HUES48 (cell line): ENCODE measurements around the gene DFFA.
"Not testable (repeated sequence)": the region's sequence is repeated elsewhere in the genome, so short reads cannot be mapped to it uniquely, and the experiment has no call there.

Experiments used
- H3K27ac ChIP-seq: one replicate; pipeline ENCODE4 v1.7.0; 2013; ENCODE audit warnings: low read depth, low read length, inconsistent platforms
- H3K27me3 ChIP-seq: 2 replicates; pipeline ENCODE4 v1.6.1; 2013; ENCODE audit warnings: mild to moderate bottlenecking, low read length; ENCODE audit not compliant: control insufficient read depth, insufficient read depth
- H3K36me3 ChIP-seq: 2 replicates; pipeline ENCODE4 v1.6.1; 2013; ENCODE audit warnings: low read length; ENCODE audit not compliant: control insufficient read depth, insufficient read depth
- H3K4me1 ChIP-seq: 2 replicates; pipeline ENCODE4 v1.6.1; 2013; ENCODE audit warnings: mild to moderate bottlenecking, low read length; ENCODE audit not compliant: control insufficient read depth, insufficient read depth
- H3K4me3 ChIP-seq: 2 replicates; pipeline ENCODE4 v1.5.1; 2013; ENCODE audit warnings: mild to moderate bottlenecking, low read depth, low read length
- H3K9ac ChIP-seq: 2 replicates; pipeline ENCODE4 v1.6.1; 2013; ENCODE audit warnings: mild to moderate bottlenecking, low read depth, low read length, moderate library complexity
- H3K9me3 ChIP-seq: 2 replicates; pipeline ENCODE4 v1.6.1; 2013; ENCODE audit warnings: low read length; ENCODE audit not compliant: control insufficient read depth, insufficient read depth

Gene DFFA

DNA sequence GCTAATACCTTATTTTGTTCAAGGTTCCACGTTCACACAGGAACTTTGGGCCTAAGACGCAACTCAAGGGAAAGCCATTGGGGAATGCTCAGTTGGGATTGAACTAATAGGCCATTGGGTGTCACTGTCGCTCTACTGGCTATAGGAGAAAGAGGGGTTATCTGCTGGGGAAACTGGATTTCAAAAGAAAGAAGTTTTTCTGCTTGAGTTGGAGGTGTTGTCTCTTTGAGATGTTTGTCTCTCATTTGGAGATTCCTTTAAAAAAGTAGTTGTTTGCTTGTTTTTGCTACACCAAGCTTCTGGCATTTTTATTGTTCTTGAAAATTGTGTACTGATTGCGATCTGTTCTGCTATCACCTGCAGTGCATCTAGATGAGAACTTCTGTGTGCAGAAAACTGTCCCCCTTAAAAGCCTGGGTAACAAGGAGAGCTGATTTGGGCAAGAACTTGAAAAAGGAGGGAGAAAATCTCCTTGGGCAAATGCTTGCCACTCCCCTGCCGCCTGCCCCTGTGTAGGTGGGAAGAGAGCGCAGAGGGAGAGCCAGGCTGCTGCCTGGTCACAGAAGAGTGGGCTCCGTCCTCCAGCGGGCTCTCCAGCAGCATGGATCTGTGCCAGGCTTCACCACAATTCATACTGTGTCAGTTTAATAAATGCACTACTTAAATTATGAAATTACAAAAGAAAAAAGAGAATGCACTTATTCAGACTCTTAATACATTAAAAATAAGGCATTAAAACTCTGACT lies 42.3 kb upstream of the DFFA start:
- no peaks in the 10 kb centered on the region for H3K27me3 ChIP-seq
- H3K9me3 ChIP-seq, result no peaks in the 10 kb centered on the region
- peaks cover 62% of the 10 kb centered on the region for H3K4me1 ChIP-seq
- no peak overlapping the region for H3K4me3 ChIP-seq
- no peak overlapping the region for H3K9ac ChIP-seq
- no peak overlapping the region for H3K27ac ChIP-seq
- H3K36me3 ChIP-seq, result no peaks in the 10 kb centered on the region

DNA sequence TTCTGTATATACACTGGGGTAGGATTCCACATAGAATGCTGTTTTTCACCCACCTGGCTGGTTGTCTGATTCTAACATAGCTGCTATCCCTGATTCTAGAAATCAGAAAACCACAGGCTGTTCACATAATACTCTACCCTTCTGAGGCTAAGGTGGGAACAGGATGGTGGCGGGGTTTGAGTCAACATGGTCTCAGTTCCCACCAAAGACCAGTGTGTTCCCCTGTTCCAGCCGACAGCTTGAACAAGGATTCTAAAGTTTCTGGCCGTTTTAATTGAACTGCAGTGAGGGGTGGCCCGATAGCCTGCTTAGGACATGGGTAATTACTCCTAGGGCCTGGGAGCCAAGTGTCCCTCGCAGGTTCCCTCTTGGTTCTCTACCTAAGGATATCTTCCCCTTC lies 40.9 kb upstream of the DFFA start:
- H3K4me1 ChIP-seq, result peaks cover 54% of the 10 kb centered on the region
- no peak overlapping the region for H3K9ac ChIP-seq
- no peaks in the 10 kb centered on the region for H3K9me3 ChIP-seq
- H3K27me3 ChIP-seq, result no peaks in the 10 kb centered on the region
- no peak overlapping the region for H3K4me3 ChIP-seq
- peak overlapping the region; percentile 58 for H3K27ac ChIP-seq
- H3K36me3 ChIP-seq, result no peaks in the 10 kb centered on the region

- no peaks in the 10 kb centered on the region for H3K36me3 ChIP-seq
- no peak overlapping the region for H3K4me3 ChIP-seq
- H3K9me3 ChIP-seq, result no peaks in the 10 kb centered on the region
- no peaks in the 10 kb centered on the region for H3K27me3 ChIP-seq
- H3K27ac ChIP-seq, result no peak overlapping the region
- peaks cover 37% of the 10 kb centered on the region for H3K4me1 ChIP-seq
- no peak overlapping the region for H3K9ac ChIP-seq
These were observed 39.2 kb upstream of the DFFA start for GRCh38 chr1:10511494-10511885.

DNA sequence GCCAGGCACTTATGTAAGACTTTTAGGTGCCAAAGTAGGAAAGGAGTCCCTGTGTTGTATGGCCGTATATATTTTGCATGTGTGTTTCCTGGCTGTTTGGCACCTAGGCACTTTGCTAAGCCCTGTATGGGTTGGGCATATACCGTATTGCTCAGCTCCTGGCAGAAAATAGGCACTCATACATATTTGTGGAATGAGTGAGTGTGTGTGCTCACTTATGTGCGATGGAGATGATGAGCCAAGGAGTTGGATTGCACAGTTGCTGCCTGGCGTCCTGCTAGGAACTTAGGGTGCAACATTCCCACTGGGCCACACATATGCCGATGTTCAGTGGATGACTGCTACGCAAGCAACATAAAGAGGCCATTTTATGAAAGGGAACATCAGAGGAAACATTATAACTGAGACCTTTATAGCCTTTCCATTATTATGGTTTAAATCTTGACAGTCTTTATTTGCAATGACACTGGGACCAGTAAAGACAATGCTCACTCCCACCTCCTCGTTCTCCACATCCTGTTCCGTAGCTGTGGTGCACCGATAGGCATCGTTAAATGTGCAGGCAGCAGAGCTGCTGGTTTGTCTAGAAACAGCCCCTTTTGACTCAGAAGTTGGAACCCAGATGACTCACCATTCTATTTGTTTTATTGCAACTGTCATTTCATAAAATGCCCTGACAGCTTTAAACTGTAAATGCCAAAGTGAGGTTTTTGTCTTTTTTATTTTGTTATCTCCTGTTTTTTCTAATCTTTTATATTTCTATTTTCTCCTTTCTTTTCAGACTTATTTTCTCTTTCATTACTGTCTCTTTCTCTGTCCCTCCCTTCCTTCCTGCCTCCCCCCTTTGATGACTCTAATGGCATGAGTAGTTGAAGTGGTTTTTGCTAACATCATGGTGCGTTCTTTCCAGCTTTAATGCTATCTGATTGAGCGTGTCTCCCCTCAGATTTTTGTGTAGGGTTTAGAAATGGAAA lies 38.5 kb upstream of the DFFA start:
- H3K27ac ChIP-seq, result no peak overlapping the region
- no peak overlapping the region for H3K4me3 ChIP-seq
- H3K4me1 ChIP-seq, result peaks cover 31% of the 10 kb centered on the region
- no peaks in the 10 kb centered on the region for H3K36me3 ChIP-seq
- H3K27me3 ChIP-seq, result no peaks in the 10 kb centered on the region
- H3K9ac ChIP-seq, result no peak overlapping the region
- H3K9me3 ChIP-seq, result no peaks in the 10 kb centered on the region

GRCh38 chr1:10509809-10510509 lies 37.6 kb upstream of the DFFA start:
- no peak overlapping the region for H3K27ac ChIP-seq
- H3K4me3 ChIP-seq, result no peak overlapping the region
- peaks cover 27% of the 10 kb centered on the region for H3K4me1 ChIP-seq
- H3K9ac ChIP-seq, result no peak overlapping the region
- no peaks in the 10 kb centered on the region for H3K27me3 ChIP-seq
- no peaks in the 10 kb centered on the region for H3K9me3 ChIP-seq
- no peaks in the 10 kb centered on the region for H3K36me3 ChIP-seq

DNA sequence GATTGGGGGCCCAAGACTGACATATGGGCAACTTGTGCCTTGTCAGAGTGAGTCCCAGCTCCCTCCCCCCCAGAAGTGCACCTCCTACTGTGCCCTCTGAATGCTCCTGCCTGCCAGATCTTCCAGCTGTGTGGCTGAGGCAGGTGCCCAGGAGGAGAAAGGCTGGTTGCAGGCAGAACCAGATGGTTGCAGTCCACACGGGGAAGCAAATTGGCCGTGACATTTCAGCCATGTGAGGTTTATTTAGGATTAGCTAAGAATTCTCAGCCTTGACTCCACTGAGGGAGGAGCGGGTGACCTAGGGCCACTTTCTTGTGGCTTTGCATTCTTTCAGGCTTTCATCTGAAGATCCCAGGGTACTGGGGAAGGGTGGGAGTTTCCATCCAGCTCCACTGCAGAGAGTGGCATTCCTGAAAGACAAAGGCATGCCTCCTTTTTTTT lies 36.2 kb upstream of the DFFA start:
- H3K27me3 ChIP-seq, result no peaks in the 10 kb centered on the region
- no peaks in the 10 kb centered on the region for H3K9me3 ChIP-seq
- no peak overlapping the region for H3K9ac ChIP-seq
- H3K27ac ChIP-seq, result peak overlapping the region; percentile 83
- no peak overlapping the region for H3K4me3 ChIP-seq
- H3K4me1 ChIP-seq, result peaks cover 18% of the 10 kb centered on the region
- no peaks in the 10 kb centered on the region for H3K36me3 ChIP-seq

DNA sequence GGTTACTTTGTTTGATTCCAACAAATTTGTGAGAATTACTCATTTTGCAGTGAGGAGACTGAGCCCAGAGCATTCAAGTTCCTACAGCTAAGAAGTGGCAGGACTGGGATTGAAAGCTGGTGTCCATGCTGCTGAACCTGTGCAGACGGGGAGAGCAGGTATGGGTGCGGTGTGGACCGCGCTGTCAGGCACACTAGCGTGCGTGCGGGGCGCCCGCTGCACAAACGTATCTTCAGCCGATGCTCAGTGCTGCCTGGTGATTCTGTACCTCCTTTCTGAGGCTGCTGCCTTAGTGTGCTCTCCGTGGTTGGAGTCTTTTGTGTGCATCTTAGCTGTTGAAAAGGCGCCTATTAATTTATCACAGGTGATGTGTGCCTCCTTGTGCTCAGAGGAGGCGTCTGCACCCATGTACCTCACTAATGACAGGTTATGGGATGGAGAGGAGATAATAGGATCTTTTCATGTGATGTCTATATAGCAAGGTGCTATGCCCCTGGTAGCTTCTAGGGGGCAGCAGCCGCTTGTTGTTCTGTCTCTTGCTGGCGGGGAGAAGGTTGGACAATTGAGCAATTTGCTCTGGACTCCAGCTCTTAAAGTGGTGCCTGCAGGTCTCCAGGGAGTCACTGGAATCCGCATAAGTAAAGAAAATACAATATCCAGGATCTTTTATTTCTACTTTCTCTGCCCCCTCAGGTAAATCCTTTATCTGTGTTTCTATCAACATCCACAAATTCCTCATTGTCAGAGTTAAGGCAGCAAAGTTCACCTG lies 35.0 kb upstream of the DFFA start:
- H3K4me1 ChIP-seq, result peaks cover 12% of the 10 kb centered on the region
- H3K36me3 ChIP-seq, result no peaks in the 10 kb centered on the region
- no peaks in the 10 kb centered on the region for H3K9me3 ChIP-seq
- H3K27me3 ChIP-seq, result no peaks in the 10 kb centered on the region
- H3K27ac ChIP-seq, result no peak overlapping the region
- H3K9ac ChIP-seq, result no peak overlapping the region
- H3K4me3 ChIP-seq, result no peak overlapping the region

- Histone ChIP-seq H3K4me3 (no peak overlapping the region), H3K27ac (no peak overlapping the region), H3K4me1 (peaks cover 12% of the 10 kb centered on the region), H3K27me3 (no peaks in the 10 kb centered on the region), H3K36me3 (no peaks in the 10 kb centered on the region), H3K9ac (no peak overlapping the region), H3K9me3 (no peaks in the 10 kb centered on the region)
These were observed 34.3 kb upstream of the DFFA start for GRCh38 chr1:10506677-10507047.

GRCh38 chr1:10506046-10506676 lies 33.8 kb upstream of the DFFA start:
- H3K9ac ChIP-seq, H3K4me3 ChIP-seq, H3K27ac ChIP-seq, H3K9me3 ChIP-seq, H3K36me3 ChIP-seq, H3K27me3 ChIP-seq: not testable (repeated sequence)
- H3K4me1 ChIP-seq, result peaks cover 12% of the 10 kb centered on the region

DNA sequence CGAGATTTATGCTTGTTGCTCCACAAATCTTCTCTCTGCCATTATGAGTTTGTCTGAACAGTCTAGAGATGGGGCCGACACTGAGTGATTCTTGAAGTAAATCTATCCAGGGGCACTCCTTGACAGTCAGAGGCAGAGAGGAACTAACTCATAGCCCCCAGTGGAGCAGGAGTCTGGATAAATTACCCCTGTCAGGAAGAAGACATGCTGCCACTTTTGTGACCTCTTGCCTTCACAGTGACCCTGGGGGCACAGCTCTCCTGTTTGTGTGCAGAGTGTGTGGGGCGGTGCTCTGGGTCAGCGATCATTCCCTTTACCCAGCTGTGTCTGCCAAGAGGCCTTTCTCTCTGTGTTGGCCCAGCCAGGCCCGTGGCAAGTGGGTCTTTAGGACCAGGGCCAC lies 31.9 kb upstream of the DFFA start:
- H3K4me1 ChIP-seq, result peaks cover 6% of the 10 kb centered on the region; the same call in 1 of the 2 replicates
- H3K4me3 ChIP-seq, result no peak overlapping the region
- H3K27ac ChIP-seq, result no peak overlapping the region
- H3K9ac ChIP-seq, result no peak overlapping the region
- H3K9me3 ChIP-seq, result no peaks in the 10 kb centered on the region
- no peaks in the 10 kb centered on the region for H3K36me3 ChIP-seq
- no peaks in the 10 kb centered on the region for H3K27me3 ChIP-seq
